Chondrocyte (in vitro differentiated cells): ENCODE measurements around the gene ZC3HAV1. TPM values are rescaled to one million over a fixed set of nuclear protein-coding genes. Genes with fewer than 3 reads are reported as not detected.
"Not testable (repeated sequence)": the region's sequence is repeated elsewhere in the genome, so short reads cannot be mapped to it uniquely, and the experiment has no call there.

ENCODE experiments used
- DNase-seq: peaks from one replicate; pipeline ENCODE4 v3.0.0; 2021; ENCODE audit warnings: mixed read lengths, low spot score
- H3K27ac Mint-ChIP-seq: one replicate; pipeline ENCODE4 v1.8.0; 2021; ENCODE audit warnings: mild to moderate bottlenecking, moderate library complexity, mixed read lengths; ENCODE audit not compliant: unreplicated experiment
- H3K27me3 Mint-ChIP-seq: 2 replicates; pipeline ENCODE4 v1.8.0; 2021; ENCODE audit warnings: low read depth, mixed read lengths
- H3K36me3 Mint-ChIP-seq: 2 replicates; pipeline ENCODE4 v1.8.0; 2021; ENCODE audit warnings: low read depth, mixed read lengths
- H3K4me1 Mint-ChIP-seq: 2 replicates; pipeline ENCODE4 v1.8.0; 2021; ENCODE audit warnings: low read depth, mild to moderate bottlenecking, mixed read lengths
- H3K4me3 Mint-ChIP-seq: one replicate; pipeline ENCODE4 v1.8.0; 2021; ENCODE audit warnings: mild to moderate bottlenecking, moderate library complexity, mixed read lengths; ENCODE audit not compliant: unreplicated experiment
- H3K9me3 Mint-ChIP-seq: 2 replicates; pipeline ENCODE4 v1.8.0; 2021; ENCODE audit warnings: low read depth, mixed read lengths
- total RNA-seq: library from RNA; stranded (reverse); gene quantifications from 3 replicates; pipeline ENCODE4 v1.2.1, GENCODE V29; 2021
- TF ChIP-seq, protein P1 (sequence below): fragments of 200-600 bp; sonication (generic); IDR thresholded peaks from 2 replicates; pipeline ENCODE4 v1.5.0; 2021; ENCODE audit warnings: antibody characterized with exemption, mild to moderate bottlenecking, moderate library complexity

The ZC3HAV1 gene
- total RNA-seq, 1 donor from 2014 or later, result 34.1 TPM

DNA sequence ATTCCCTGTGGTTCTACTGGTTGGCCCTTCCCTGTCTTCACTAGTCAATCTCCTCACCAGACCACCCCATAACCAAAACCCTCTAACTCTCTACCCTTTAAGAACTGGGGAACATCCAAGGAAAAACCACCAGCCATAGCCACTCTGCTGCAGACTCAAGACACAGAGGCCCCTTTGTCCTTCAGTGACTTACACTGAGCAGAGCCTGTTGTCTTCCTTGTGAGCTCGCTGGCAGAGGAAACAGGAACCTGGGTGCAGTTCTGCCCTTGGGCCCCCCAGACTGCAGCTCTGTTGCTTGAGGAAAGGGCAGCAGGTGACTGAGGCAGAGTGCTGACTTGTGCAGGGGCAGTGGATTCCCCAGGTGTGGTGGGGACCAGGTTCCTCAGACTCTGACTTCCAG lies 30.6 kb downstream of the ZC3HAV1 start:
- Mint-ChIP-seq H3K36me3 (peaks cover 38% of the 10 kb centered on the region), H3K4me1 (peaks cover 7% of the 10 kb centered on the region), H3K27ac (no peak overlapping the region), H3K27me3 (no peaks in the 10 kb centered on the region), H3K4me3 (no peak overlapping the region), H3K9me3 (no peaks in the 10 kb centered on the region)
- no peak for DNase-seq
- TF ChIP-seq, protein P1, sequence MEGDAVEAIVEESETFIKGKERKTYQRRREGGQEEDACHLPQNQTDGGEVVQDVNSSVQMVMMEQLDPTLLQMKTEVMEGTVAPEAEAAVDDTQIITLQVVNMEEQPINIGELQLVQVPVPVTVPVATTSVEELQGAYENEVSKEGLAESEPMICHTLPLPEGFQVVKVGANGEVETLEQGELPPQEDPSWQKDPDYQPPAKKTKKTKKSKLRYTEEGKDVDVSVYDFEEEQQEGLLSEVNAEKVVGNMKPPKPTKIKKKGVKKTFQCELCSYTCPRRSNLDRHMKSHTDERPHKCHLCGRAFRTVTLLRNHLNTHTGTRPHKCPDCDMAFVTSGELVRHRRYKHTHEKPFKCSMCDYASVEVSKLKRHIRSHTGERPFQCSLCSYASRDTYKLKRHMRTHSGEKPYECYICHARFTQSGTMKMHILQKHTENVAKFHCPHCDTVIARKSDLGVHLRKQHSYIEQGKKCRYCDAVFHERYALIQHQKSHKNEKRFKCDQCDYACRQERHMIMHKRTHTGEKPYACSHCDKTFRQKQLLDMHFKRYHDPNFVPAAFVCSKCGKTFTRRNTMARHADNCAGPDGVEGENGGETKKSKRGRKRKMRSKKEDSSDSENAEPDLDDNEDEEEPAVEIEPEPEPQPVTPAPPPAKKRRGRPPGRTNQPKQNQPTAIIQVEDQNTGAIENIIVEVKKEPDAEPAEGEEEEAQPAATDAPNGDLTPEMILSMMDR, result no peak

DNA sequence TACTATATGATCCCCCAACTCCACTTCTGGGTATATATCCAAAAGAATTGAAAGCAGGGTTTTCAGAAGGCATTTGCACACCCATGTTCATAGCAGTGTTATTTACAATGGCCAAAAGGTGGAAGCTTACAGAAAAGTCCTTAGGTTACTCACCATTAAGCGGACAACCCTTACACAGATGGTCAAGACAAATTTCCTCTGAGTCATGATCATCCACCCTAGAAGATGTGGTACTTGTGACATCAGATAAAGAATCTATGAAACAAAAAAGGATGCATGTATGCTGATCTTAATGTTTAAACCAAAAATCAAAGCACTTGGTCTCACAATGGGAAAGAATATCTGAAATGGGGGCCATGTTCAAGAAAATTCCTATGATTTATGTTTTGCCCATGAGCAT lies 31.1 kb downstream of the ZC3HAV1 start:
- H3K9me3 Mint-ChIP-seq, result no peaks in the 10 kb centered on the region
- peaks cover 7% of the 10 kb centered on the region for H3K4me1 Mint-ChIP-seq
- no peak for DNase-seq
- no peak overlapping the region for H3K27ac Mint-ChIP-seq
- H3K4me3 Mint-ChIP-seq, result no peak overlapping the region
- no peaks in the 10 kb centered on the region for H3K27me3 Mint-ChIP-seq
- TF ChIP-seq, protein P1, result no peak
- H3K36me3 Mint-ChIP-seq, result peaks cover 37% of the 10 kb centered on the region

DNA sequence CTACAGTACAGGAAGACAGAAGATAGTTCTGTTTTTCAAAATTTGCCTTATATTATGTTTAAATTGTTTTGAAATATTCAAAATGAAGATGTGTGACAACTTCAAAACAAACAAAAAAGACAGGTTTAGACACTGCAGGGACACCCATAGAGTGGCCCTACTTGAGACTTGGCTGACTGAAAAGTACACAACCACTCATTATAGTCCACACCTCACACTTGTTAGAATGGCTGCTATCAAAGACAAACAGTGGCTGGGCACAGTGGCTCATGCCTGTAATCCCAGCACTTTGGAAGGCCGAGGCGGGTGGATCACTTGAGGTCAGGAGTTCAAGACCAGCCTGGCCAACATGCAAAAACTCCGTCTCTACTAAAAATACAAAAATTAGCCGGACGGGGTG lies 31.8 kb downstream of the ZC3HAV1 start:
- H3K27me3 Mint-ChIP-seq, H3K4me1 Mint-ChIP-seq, H3K27ac Mint-ChIP-seq, H3K4me3 Mint-ChIP-seq, DNase-seq, H3K9me3 Mint-ChIP-seq: not testable (repeated sequence)
- H3K36me3 Mint-ChIP-seq, result peaks cover 33% of the 10 kb centered on the region

DNA sequence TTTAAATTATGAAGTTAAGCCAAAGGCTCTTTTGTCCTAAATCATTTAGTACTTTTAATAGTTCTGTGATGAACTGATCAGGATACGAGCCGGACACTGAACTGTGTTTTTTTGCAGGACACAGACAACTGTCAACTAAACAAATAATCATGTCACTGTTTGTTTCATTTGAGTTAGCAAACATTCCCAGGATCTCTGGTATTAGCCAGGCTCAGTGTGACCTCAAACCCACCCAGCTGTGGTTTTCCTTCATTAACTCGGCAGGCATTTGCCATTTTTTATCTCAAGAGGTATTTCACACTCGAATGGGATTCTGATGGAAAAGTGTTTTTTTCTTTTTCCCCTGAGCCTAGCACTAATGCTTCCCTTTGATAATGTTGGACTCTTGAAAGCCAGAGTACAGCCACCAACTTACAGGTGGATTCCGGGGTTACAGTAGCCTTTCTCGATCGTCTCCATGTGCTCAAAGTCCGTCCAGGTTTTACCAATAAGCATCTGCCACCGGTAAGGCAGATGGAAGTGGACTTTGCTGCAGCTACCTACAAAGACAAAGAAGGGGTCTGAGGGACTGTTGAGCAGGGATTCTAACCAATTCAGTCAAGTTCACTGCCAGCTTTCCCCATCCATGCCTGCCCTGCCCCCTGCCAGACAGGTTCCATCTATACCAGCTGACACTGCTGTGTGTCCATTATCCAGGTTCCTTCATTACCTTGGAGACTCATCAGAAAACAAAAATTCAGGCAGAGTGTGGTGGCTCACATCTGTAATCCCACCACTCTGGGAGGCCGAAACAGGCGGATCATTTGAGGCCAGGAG lies 33.4 kb downstream of the ZC3HAV1 start:
- TF ChIP-seq, protein P1, result no peak
- H3K4me1 Mint-ChIP-seq, result peaks cover 7% of the 10 kb centered on the region
- H3K36me3 Mint-ChIP-seq, result peaks cover 38% of the 10 kb centered on the region
- H3K4me3 Mint-ChIP-seq, result no peak overlapping the region
- no peak for DNase-seq
- H3K27me3 Mint-ChIP-seq, result no peaks in the 10 kb centered on the region
- peak overlapping the region; percentile 45 for H3K27ac Mint-ChIP-seq
- H3K9me3 Mint-ChIP-seq, result no peaks in the 10 kb centered on the region

DNA sequence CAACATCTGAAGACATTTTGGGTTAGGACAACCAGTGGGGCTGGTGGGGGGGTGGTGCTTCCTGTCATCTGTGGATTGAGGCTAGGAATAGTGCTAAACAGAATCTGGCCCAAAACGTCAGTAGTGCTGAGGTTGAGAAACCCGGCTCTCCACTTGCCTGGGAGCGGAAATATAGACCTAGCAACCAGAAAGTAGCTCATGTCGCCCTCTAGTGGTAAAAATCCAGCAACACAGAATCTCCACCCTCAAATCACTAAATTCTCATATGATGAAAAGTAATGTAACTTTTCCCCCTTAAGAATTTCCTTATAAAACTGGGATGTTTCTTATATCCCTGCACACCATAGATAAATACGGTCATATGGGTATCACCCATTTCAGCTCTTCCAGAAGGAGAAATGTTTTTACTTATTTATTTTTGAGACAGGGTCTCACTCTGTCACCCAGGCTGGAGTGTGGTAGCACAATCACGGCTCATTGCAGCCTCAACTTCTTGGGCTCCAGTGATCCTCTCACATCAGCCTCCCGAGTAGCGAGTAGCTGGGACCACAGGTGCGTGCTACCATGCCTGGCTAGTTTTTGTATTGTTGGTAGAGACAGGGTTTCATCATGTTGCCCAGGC lies 34.4 kb downstream of the ZC3HAV1 start:
- Mint-ChIP-seq H3K36me3 (peaks cover 31% of the 10 kb centered on the region), H3K27me3 (no peaks in the 10 kb centered on the region), H3K4me1 (peaks cover 7% of the 10 kb centered on the region), H3K9me3 (no peaks in the 10 kb centered on the region), H3K27ac (peak overlapping the region; percentile 91), H3K4me3 (peak overlapping the region; percentile 33)
- TF ChIP-seq, protein P1, result peak; percentile 93
- DNase-seq, result no peak
